ENCODE measurements around the gene SLC17A2.
"Not testable (repeated sequence)": the region's sequence is repeated elsewhere in the genome, so short reads cannot be mapped to it uniquely, and the experiment has no call there.

SLC17A2 gene

DNA sequence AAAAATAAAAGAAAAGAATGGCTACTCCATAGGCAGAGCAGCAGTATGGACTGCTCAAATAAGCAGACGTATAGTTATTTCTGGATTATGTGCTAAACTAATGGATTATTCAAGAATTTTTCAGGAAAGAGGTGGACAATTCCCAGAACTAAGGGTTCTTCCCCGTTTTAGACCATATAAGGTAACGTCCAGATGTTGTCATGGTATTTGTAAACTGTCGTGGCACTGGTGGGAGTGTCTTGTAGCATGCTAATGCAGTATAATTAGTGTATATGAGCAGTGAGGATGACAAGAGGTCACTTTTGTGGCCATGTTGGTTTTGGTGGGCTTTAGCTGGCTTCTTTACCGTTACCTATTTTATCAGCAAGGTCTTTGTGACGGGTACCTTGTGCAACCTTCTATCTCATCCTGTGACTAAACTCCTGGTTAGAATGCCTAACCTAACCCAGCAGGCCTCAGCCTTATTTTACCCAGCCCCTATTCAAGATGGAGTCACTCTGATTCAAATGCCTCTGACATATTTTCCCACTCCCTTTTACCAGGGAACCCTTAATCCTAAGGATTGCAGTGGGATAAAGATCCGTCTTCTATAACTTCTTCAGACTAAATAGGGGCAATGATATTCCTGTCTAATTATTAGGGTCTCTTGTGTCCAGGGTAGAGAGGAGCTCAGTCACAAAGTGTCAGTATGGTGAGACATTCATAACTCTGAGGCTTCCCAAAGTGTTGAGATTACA is 21.0 kb upstream of the SLC17A2 start:
- DNase-seq = no peak

DNA sequence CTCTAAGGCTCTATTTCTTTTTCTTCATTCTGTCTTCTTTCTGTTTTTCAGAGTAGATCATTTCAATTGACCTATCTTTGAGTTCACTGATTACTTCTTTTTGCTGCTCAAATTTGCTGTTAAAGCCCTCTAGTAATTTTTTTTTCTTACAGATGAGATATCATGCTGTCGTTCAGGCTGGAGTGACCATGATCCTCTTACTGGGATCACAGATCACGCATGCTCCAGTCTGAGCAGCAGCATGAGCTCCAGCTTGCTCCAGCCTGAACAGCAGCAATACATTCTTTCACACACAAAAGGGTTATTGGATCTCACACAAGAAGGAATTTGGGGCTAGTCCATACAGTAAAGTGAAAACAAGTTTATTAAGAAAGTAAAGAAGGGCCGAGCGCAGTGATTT is 19.8 kb upstream of the SLC17A2 start:
- no peak for DNase-seq

DNA sequence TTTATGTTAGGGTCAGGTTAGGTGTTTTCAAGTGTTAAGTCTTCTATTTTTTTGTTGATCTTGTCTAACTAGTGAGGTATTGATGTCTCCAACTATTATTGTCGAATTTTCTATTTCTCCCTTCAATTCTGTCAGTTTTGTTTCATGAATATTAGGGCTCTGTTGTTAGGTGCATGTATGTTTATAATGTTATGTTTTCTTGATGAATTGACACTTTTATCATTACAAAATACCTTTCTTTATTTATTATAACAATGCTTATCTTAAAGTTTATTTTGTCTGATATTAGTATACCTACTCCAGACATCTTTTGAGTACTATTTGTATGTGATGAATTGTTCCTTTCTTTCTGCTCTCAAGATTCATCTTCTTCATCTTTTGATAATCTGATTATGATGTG is 19.2 kb upstream of the SLC17A2 start:
- no peak for DNase-seq

DNA sequence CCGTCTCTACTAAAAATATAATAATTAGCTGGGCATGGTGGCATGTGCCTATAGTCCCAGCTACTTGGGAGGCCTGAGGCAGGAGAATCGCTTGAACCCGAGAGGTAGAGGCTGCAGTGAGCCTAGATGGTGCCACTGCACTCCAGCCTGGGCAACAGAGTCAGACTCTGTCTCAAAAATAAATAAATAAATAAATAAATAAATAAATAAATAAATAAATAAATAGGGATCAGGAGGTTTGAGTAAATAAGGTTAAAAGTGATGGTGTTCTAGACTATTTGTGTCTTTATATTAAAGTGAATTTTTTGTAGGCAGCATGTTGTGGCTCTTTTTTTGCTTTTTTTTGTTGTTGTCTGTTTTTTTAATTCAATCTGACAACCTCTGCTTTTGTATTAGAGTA is 17.0 kb upstream of the SLC17A2 start:
- not testable (repeated sequence) for DNase-seq

DNA sequence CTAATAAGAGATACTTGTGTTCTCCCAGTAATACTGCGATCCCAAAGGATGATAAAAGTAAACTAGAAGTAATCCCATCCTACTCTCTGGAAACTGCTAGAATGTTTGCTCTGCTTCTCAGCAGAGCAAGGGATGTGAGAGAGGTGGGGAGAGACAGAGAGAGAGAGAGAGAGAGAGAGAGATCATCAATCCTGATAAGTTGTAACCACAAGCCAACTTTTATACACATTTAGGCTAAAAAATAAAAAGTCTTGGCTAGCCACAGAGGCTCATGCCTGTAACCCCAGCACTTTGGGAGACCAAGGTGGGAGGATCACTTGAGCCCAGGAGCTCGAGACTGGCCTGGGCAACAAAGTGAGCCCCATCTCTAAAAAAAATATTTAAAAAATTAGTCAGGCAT is 16.1 kb upstream of the SLC17A2 start:
- no peak for DNase-seq

DNA sequence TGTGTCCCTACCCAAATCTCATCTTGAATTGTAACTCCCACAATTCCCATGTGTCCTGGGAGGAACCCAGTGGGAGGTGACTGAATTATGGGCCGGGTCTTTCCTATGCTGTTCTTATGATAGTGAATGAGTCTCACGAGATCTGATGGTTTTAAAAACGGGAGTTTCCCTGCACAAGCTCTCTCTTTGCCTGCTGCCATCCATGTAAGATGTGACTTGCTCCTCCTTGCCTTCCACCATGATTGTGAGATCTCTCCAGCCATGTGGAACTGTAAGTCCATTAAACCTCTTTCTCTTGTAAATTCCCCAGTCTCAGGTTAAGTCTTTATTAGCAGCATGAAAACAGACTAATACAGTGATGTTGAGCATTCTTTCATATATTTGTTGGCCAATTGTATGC is 15.2 kb upstream of the SLC17A2 start:
- not testable (repeated sequence) for DNase-seq

DNA sequence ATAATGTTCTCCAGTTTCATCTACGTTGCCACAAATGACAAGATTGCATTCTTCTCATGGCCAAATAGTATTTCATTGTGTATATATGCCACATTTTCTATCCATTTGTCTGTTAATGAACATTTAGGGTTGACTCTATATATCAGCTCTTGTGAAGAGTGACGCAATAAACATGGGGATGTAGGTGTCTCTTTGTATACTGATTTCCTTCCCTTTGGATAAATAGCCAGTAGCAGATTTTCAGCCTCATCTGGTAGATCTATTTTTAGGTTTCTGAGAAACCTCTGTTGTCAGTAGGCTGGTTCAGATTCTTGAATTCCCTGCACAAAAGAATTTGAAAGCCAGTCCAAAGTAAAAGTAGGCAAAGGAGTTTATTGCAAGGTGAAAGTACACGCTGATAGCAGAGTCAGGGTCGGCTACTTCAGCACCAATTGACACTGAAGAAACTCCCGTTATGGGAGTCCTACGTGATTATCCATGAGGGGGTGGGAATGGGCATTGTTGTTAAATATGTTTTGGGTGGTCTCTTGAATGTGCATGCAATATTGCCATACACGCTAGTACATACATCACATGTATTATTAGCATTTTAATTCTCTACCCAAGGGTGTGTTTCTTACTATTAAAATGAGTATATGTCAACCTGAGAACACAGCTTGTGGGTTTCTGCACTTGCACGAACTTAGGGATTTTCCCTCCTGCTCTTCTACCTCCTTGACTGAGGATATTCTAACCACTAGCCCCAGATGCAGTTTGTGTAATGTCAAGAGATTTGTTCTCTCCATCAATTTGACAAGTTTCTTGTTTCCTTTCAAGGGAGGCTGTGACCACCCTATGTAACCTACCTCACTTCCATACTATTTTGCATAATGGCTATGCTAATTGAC is 14.4 kb upstream of the SLC17A2 start:
- no peak for DNase-seq

DNA sequence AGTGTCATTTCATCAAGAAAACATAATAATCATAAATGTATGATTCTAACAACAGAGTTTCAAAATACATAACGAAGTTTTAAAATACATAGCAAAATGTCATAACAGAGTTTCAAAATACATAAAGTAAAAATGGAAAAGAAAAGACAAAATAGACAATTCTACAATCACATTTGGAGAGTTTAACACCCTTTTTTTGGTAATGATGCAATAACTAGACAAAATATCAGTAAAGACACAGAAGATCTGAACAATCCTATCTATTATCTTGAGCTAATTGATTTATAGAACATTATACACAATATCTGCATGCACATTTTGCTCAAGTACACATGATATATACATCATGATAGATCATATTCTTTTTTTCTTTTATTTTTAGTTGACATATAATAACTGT is 13.4 kb upstream of the SLC17A2 start:
- DNase-seq = no peak

DNA sequence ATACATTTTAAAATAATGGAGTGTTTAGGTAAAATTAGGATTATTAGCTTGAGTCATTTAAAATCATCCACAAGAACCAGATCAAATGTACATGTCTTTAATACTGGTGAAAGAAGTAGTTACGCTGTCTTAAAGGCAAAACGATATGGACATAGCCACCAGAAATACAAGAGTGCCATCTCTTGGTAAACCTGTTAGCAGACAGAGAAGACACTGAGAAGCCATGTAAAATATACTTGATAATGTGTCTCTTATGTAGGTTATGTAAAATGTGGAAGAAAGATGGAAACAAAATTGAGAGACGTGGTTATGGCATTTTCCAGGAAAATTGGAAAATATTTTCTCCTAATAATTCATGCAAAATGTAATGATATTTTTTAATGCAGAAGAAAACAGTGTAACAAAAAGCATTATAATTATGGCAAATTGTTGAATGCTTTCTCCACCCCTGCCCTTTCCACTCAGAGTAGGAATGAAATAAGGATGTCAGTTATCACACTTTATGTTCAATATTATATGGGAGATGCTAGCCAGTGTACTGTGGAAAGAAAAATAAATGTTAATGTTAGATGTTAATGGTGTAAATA is 12.2 kb upstream of the SLC17A2 start:
- DNase-seq = no peak

DNA sequence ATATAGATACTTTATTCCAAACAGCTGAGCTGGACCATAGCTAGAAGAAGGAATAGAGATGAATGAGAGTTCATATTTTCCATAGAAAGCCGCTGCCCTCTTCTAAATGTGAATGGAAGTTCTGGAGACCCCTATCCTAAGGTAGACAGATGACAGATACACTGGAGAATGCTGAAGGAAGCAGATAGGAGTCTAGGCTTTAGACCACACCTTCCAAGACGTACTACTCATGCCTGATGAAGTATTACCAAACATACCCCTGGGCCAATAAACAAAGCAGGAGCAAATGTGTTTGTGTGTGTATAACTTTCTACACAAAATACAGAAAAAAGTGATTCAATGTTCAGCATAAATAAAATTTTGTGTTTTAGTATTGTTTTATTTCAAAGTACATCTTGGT is 9.1 kb upstream of the SLC17A2 start:
- DNase-seq = no peak

DNA sequence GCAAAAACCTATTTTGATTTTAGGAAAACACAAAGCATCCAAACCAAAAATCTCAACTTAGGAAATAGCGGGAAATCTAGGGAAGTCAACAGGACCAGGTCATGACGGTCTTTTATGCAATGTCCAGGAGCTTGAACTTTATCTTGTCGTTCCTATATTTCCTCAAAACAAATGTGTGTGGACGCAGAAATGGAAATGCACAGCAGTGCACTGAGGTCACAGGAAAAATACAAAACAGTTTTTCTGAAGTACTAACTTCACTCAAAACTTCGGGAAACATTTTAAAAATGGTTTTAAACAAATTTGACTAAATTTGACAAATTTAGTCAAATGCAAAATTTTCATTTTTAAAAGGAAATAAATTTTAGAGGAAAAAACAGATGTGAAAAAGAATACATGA is 5.5 kb upstream of the SLC17A2 start:
- DNase-seq = no peak

DNA sequence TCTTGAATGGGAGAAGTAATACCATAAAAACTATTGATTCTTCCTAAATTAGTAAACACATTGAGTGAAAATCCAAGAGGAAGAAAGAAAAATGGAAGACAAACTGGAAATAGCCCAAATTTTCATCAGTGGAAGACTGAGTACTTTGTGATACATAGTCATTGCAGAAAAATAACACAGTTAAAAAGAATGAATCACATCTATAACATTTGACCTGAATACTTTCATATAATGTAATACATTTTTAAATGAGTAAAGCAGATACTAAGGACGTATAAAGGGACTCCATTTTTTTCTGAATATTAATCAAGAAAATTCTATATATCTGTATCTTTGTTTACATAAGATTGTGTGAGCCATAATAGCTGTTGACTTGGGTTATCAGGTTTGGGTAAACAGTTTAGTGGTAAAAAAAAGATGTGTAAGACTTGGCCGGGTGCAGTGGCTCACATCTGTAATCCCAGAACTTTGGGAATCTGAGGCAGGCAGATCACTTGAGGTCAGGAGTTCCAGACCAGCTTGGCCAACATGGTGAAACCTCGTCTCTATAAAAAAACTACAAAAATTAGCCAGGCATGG is 4.3 kb upstream of the SLC17A2 start:
- no peak for DNase-seq

DNA sequence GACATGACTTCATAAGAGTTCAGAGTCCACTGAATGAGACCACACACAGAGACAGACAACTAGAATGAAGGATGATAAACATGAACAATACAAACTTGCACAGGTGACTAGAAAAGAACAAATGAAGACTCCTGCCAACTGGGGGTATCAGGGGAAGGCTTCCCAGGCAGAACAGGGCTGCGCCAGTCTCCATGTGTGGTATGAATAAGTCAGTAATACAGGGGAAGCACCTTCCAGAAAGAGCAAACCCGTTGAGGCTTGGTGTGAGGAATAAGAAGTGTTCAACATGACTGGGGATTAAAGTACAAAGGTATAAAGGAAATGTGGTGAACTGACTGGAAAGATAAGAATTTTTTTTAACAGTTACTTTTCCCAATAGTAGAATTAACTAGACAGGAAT is 3.7 kb upstream of the SLC17A2 start:
- DNase-seq = no peak

DNA sequence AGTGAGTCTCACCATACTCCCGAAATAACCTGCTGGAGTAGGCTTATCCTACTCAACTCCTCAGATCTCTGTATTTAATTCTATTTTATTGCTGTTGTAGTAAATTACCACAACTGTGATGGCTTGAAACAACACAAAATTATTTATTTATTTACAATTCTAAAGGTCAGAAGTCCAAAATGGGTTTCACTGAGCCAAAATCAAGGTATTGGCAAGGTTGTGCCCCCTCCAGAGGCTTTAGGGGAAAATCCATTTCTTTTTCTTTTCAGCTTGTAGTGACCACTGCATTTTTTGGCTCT is 869 bp upstream of the SLC17A2 start:
- DNase-seq = no peak

DNA sequence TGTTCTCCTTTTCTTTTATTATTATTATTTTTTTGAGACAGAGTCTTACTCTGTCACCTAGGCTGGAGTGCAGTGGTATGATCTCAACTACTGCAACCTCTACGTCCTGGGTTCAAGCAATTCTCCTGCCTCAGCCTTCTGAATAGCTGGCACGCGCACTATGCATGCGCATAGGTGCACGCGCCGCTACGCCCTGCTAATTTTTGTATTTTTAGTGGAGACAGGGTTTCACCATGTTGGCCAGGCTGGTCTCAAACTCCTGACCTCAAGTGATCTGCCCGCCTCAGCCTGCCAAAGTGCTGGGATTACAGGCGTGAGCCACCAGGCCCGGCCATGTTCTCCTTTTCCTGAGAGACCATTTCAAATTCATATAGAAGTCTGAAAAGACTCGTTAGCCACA is 706 bp downstream of the SLC17A2 start:
- DNase-seq = not testable (repeated sequence)

DNA sequence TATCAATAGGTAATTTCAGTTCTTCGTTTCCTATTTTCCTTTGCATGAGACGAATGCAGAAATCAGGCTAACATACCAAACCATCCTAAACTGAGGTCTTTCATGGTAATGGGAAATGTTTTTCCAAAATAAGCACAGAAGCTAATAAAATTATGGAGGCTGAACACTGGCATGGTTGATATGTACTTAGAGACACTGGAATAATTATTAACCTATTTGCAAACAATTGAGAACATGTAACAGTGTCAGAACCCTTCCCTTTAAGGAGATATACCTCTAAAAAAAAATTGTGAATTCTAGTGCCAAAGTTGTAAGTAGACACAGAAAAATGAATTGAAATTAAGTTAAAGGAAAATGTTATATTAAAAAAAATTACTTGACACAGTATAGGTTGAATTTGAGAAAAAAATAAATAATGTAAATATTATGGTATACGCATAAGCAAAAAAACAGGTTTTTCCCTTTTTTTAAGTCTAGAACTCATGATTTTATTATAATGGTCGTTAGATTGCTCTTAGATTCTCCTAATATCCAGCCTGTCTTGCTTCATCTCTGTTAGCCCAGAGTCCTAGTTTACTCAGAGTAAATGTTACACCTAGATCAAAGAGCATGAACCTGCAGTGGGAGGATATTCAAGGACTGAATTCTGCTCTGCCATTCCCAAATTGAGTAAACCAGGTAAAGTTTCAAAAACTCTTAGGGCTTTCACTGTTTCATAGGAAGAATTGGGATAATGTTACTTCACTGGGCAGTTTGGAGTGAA is 1.7 kb downstream of the SLC17A2 start:
- no peak for DNase-seq

DNA sequence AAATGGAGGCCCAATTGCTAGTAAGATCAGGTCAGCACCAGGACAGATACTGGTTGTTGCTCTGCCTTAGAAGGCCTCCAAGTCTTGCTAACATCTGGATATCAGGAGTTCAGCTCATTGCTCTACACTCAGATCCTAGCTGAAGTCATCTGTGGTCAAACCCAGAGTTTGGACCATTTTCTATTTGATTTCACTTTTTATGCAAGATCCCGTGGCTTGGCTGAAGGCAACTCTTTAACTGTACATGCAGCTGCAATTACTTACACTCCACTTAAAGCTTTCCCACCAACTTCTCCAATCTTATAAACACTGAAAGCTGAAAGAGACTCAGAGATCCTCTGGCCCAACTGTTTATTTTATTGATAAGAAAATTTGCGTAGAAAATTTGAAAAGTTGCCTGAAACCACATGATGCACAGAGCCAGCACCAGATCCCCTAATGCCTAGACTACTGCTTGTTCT is 2.7 kb downstream of the SLC17A2 start:
- DNase-seq = no peak

DNA sequence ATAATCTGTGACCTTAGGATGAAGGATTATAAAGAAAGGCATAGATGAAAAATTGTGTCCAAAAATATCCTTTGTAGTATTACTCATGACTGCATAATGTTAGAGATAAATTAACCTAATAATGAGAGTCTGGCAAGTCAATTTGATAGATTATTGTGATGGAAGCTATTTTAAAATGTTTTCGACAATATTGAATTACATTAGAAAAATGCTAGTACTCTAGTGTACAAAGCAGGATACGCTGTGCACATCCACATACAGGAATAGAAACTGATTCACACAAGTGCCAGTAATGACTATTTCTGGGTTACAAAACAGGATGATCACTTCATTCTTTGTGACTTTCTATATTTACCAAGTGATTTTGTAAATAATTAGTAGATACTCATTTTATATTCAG is 3.3 kb downstream of the SLC17A2 start:
- DNase-seq = no peak

DNA sequence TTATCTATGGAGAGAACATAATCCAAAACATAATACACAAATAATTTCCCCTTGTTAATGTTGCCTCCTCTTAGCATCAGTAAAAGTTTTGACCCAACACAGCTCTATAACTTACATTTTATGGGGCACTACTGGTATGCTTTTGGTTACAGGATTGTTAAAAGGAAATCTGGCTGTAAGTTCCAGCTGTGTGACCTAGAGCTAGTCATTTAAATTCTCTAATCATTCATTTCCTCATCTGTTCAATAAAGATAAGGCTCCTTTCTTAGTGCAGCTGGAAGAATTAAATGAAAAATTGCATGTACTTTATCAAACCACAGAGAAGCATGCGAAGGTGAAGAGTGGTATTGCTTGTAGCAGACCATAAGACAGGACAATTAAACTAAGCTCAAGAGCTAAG is 4.6 kb downstream of the SLC17A2 start:
- no peak for DNase-seq

DNA sequence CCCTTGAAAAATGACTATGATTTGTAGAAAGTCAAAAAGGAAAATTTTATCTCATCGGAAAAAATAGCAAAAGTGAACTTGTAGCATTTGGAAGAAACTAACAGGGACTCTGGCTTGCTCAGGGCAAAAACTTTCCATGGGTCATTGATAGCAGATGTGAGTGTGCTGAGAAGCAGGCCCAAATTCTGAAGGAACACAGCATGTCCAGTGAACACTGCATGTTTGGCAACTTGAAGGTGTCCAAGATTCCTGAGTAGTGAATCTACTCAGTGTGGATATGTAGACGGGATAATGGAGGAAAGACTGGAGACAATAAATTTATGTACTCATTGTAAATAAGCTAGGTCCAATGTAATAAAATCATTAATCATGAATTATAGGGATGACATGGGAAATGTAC is 8.2 kb downstream of the SLC17A2 start:
- no peak for DNase-seq

DNA sequence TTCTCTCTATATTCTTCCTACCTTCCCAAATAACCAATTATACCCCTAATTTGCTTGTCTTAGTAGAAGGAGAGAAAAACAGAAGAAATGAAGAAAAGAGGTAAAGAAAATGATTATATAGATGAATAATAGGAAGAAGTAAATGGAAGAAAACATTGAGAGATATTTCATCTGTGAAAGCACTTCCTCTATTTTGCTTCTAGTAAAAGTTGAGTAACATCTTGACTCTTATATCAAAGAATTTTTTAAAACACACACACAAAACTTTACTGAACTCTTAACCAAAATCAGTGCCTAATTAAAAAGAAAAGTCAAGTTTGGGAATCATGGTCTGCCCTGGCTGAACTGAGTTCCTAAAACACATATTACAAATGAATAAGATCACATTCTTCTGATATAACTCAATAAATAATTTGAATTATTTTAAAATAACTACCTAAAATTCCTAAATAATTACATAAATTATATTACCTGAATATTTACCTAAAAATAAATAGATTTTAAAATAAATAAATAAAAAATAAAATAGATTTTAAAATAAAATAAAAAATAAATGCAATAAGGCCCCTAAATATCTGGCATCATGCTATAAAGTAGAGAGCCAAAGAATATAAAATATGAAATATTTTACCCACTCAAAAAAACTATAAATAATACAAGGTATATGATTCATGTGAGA is 8.8 kb downstream of the SLC17A2 start:
- DNase-seq = no peak

DNA sequence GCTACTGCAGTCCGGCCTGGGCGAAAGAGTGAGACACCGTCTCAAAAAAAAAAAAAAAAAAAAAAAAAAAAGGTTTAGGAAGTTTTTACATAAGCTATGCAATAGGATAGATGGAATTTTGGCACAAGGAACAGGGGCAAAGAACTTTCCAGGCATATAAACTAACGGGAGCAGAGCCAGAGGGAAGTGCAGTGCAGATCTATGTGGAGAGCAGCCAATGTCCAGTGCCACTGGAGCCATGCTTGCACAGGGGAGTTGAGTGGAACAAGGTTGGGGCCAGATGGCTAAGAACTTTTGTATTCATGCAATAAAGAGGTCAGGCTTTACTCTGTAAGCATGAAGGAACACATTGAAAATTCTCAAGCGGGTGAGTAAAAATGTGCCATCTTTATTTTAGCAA is 10.8 kb downstream of the SLC17A2 start:
- DNase-seq = no peak
